GM23338 (cell line): ENCODE data around the gene SPTB.

Experiments used
- EZH2phosphoT487 ChIP-seq: fragments of 200-600 bp; sonication (generic); IDR thresholded peaks from one replicate; pipeline ENCODE4 v1.8.1; 2018; ENCODE audit warnings: antibody characterized with exemption; ENCODE audit not compliant: unreplicated experiment
- TF ChIP-seq, protein P1 (sequence below), 2 experiments: fragments of 200-600 bp in 1 of 2; sonication (generic) in 1 of 2; conservative IDR thresholded peaks; 2 replicates each; pipeline versions ENCODE4 v1.5.1 to v1.6.1; 2016 to 2017; ENCODE audit warnings: antibody characterized with exemption in 2 of 2, low read depth in 2 of 2, mild to moderate bottlenecking in 2 of 2, moderate library complexity in 1 of 2

DNA sequence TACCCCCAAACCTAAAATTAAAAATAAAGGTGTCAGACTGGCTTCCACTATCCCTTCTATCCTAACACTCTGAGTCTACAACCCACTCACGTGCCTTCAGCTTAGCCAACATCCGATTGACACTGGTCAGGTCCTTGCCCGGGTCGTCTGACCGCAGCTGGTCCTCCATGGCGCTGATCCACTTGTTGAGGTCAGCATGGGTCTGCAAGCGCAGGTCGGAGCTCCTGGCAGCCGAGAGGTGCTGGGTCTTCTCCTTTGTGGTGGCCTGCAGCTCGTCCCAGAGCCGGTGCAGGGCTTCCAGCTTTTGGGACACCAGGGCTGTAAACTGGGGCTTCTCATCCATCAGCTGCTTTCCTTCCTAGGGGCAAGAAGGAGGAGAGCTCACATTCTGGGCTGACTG lies 97.5 kb downstream of the SPTB start:
- TF ChIP-seq, protein P1, sequence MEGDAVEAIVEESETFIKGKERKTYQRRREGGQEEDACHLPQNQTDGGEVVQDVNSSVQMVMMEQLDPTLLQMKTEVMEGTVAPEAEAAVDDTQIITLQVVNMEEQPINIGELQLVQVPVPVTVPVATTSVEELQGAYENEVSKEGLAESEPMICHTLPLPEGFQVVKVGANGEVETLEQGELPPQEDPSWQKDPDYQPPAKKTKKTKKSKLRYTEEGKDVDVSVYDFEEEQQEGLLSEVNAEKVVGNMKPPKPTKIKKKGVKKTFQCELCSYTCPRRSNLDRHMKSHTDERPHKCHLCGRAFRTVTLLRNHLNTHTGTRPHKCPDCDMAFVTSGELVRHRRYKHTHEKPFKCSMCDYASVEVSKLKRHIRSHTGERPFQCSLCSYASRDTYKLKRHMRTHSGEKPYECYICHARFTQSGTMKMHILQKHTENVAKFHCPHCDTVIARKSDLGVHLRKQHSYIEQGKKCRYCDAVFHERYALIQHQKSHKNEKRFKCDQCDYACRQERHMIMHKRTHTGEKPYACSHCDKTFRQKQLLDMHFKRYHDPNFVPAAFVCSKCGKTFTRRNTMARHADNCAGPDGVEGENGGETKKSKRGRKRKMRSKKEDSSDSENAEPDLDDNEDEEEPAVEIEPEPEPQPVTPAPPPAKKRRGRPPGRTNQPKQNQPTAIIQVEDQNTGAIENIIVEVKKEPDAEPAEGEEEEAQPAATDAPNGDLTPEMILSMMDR (conservative IDR thresholded peaks at IDR 0.05; ENCODE audit: low read depth in 2 of 2), result no peak
- no peak for TF ChIP-seq EZH2phosphoT487
